GM20000 (cell line): ENCODE measurements around the gene EMC7.

ENCODE experiments used
- DNase-seq: peaks from one replicate; pipeline ENCODE4 v3.0.0; 2012; ENCODE audit warnings: low spot score
- TF ChIP-seq, protein P1 (sequence below): IDR thresholded peaks from 2 replicates; pipeline ENCODE4 v1.5.1; 2012; ENCODE audit warnings: mild to moderate bottlenecking, control low read depth; ENCODE audit errors: extremely low read depth, missing control alignments

The EMC7 gene

DNA sequence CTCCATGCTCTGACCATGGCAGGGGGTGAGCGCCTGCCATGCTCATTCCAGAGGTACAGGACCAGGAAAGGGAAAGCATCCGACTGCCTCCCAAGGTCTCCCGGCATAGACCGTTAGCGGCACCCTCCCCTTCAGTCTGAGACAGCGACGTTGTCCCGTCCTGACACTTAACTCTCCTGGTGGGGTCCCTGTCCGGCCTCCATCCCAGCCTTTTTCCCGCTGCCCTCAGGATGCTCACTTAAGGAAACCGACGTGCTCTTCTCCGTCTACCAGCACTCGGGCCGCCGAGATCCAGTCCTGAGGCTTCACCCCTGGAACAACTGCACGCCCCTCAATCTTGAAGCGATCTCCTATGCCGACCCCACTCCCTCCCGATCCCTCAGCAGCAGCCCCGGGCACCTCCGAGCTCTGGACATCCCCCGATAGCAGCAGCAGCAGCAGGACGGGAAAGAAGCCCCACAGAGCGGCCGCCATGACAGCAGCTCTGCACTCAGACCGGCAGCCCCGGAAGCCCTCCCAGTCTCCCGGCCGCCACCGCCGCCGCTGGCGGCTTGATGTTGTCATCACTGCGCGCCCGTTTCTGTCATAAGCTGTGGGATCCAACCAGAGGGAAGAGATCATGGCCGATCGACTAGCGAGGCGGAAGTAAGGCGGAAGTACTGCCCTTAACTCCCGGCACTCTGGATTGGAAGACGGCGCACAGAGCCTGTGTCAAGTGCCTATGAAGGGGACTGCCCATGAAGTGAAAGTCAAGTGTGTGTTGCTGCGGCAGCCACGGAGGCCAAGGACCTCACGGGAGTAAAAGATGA lies at the start of gene EMC7, which contains the start of gene PGBD4:
Gene EMC7, minus strand, starts transcription at position 497 of the 809 bp plus-strand sequence. Its CDS starts 23 bp downstream, at position 474.
Gene PGBD4, plus strand, starts transcription at position 718 of the 809 bp plus-strand sequence. CDS start 449 bp downstream, outside the sequence.
- TF ChIP-seq, protein P1, sequence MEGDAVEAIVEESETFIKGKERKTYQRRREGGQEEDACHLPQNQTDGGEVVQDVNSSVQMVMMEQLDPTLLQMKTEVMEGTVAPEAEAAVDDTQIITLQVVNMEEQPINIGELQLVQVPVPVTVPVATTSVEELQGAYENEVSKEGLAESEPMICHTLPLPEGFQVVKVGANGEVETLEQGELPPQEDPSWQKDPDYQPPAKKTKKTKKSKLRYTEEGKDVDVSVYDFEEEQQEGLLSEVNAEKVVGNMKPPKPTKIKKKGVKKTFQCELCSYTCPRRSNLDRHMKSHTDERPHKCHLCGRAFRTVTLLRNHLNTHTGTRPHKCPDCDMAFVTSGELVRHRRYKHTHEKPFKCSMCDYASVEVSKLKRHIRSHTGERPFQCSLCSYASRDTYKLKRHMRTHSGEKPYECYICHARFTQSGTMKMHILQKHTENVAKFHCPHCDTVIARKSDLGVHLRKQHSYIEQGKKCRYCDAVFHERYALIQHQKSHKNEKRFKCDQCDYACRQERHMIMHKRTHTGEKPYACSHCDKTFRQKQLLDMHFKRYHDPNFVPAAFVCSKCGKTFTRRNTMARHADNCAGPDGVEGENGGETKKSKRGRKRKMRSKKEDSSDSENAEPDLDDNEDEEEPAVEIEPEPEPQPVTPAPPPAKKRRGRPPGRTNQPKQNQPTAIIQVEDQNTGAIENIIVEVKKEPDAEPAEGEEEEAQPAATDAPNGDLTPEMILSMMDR: no peak
- DNase-seq: peak; percentile 89

DNA sequence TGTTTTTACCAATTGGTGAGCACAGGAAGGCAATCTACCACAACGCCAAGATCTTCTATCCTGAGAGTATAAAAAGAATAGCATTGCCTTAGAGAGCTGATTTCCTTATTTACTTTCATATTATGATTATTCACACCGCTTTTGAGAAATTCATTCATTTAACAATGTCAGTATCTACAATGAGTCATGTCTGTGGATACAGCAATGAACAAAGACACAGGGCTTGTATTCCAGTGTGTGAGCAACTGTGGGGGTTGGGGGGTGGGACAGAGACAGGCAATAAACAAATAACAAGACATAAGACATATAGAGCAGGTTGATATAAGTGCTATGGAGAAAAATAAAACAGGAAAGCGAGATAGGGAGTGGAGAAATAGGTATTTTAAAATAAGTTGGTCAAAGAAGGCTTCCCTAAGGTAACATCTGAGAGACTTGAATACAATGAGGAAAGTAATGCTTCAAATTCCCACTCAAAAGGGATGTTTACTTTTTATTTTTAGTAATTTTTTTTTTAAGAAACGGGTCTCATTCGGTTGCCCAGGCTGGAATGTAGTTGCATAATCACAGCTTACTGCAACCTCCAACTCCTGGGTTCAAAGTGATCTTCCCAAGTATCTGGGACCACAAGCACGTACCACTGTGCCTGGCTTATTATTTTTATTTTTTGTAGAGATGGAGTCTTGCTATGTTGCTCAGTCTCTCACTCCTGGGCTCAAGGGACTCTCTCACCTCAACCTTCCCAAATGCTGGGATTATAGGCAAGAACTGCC lies 45.9 kb upstream of the EMC7 start:
- no peak for DNase-seq
- TF ChIP-seq, protein P1: no peak

DNA sequence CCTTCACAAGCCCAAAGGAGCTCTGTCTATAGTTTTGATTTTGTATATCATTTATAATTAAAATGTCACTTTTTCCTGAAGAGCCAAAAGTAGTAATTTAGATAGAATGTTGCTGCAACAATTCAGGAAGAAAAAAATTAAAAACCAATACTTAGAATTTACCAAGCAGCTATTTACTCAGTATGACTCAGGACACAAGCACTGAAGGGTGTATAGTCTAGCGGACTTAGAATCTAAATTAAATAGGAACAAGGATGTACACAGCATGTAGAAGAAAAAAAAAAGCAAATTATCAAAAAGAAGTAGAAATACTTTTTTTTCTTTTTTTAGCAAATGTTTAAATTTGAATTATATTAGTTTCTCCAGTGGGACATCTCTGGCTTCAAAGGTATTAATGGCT lies 31.8 kb upstream of the EMC7 start:
- TF ChIP-seq, protein P1: no peak
- DNase-seq: no peak

DNA sequence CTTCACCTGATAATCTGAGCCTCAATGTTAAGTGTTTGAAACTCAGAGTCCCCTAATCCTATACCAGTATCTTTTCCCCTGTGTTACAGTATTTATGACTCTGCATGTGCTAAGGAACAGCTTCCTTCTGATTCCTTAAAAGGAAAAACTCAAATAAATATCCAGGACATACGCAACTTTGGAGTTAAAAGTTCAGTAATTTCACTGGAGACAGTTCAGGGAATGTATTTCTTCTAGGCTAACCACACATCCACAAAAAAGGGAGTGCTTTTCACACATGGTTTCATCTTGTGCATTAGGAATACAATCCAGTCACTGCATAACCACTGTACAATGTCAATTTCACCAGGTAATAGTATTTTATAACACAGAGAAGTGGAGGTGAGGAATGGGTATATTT lies 31.2 kb upstream of the EMC7 start:
- no peak for DNase-seq

DNA sequence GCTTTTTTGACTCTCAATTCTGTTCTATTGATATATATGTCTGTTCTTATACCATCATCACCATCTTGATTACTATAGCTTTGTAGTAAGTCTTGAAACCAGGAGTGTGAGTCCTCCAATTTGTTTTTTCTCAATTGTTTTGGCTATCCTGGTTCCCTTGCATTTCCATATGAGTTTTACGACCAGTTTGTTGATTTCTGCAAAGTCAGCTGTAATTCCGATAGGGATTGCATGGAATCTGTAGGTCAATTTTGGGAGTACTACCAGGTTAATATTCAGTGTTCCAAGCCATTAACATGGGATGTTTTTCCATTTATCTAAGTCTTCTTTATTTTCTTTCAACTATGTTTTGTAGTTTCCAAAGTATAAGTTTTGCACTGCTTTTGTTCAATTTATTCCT lies 27.2 kb upstream of the EMC7 start:
- DNase-seq: no peak
- TF ChIP-seq, protein P1: no peak

More for the DNA sequence above, 31.2 kb upstream of the EMC7 start:
- TF ChIP-seq, protein P1: no peak

DNA sequence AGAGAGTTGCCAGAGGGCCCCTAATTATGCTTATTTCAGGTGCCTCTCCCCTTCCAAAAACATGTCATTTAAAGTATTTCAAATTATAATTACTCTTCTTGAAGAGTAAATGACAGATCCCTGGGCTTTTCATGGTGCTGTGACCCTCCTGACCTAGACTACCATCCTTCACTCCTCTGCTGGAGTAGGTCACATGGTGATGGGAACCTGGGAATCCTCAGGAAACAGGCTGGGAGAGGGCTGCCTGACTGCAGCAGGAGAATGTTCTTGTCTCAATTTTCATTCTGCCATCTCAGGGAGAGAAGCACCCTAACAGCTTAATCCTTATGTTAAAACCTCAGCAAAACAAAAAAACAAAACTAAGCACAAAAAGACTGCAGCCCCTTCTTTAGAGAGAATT lies 24.9 kb upstream of the EMC7 start:
- TF ChIP-seq, protein P1: no peak
- DNase-seq: no peak

DNA sequence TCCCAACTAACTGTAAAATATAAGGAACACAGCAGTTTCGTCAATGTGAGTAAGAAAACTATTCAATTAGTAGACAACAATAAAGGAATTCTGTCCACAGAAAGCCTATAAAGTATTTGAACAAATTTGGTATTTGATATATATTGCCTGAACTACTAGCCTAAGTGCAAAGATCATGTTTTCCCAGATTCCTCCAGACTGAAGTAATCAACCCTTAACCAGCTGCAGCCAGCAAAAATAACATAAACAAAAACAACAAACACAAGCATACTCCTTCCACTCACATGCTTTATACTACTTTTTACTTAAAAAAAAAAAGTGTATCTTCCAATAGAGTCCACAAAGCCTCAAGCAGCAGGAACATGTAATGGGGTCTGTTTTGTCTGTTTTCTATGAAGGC lies 24.3 kb upstream of the EMC7 start:
- TF ChIP-seq, protein P1: no peak
- no peak for DNase-seq
